HEK293T (cell line): ENCODE measurements around the gene IFNA8.

ENCODE experiments used
- CTCF ChIA-PET: fragments of 350-600 bp; formaldehyde crosslinking; extraction: SDS; loops from one replicate; lab custom pipeline; 2021; ENCODE audit warnings: antibody characterized with exemption, inconsistent platforms; lab: Yijun Ruan, JAX
- POLR2A ChIA-PET: fragments of 350-600 bp; formaldehyde crosslinking; extraction: SDS; loops from one replicate; lab custom pipeline; 2020; ENCODE audit warnings: antibody characterized with exemption, inconsistent platforms; lab: Yijun Ruan, JAX
- DNase-seq: peaks from one replicate; pipeline ENCODE4 v3.0.0; 2012; ENCODE audit warnings: mixed read lengths; ENCODE audit errors: extremely low spot score
- ARNT ChIP-seq: fragments of 450-650 bp; IDR thresholded peaks from 2 replicates; pipeline ENCODE4 v1.6.1; 2017; ENCODE audit warnings: mild to moderate bottlenecking
- BHLHE40 ChIP-seq: fragments of 450-650 bp; IDR thresholded peaks from 2 replicates; pipeline ENCODE4 v1.6.1; 2016; ENCODE audit warnings: mild to moderate bottlenecking, moderate library complexity, borderline replicate concordance
- CTBP1 ChIP-seq: fragments of 450-650 bp; IDR thresholded peaks from 2 replicates; pipeline ENCODE4 v1.6.1; 2016; ENCODE audit warnings: borderline replicate concordance
- ELF4 ChIP-seq: fragments of 450-650 bp; IDR thresholded peaks from 2 replicates; pipeline ENCODE4 v1.6.1; 2017; ENCODE audit warnings: antibody characterized with exemption
- FOXA1 ChIP-seq: fragments of 450-650 bp; IDR thresholded peaks from 2 replicates; pipeline ENCODE4 v1.6.1; 2016; ENCODE audit warnings: mild to moderate bottlenecking
- FOXK2 ChIP-seq: fragments of 450-650 bp; IDR thresholded peaks from 2 replicates; pipeline ENCODE4 v1.6.1; 2016; ENCODE audit warnings: mild to moderate bottlenecking
- FOXM1 ChIP-seq: fragments of 450-650 bp; IDR thresholded peaks from 2 replicates; pipeline ENCODE4 v1.6.1; 2017; ENCODE audit warnings: mild to moderate bottlenecking, borderline replicate concordance
- HDGF ChIP-seq: fragments of 450-650 bp; IDR thresholded peaks from 2 replicates; pipeline ENCODE4 v1.6.1; 2017; ENCODE audit warnings: antibody characterized with exemption, borderline replicate concordance
- L3MBTL2 ChIP-seq: fragments of 450-650 bp; conservative IDR thresholded peaks from 2 replicates; pipeline ENCODE4 v1.6.1; 2016; ENCODE audit warnings: mild to moderate bottlenecking
- LEF1 ChIP-seq: fragments of 450-650 bp; IDR thresholded peaks from 2 replicates; pipeline ENCODE4 v1.6.1; 2017; ENCODE audit warnings: mild to moderate bottlenecking, borderline replicate concordance
- NFRKB ChIP-seq: fragments of 450-650 bp; IDR thresholded peaks from 2 replicates; pipeline ENCODE4 v1.6.1; 2016; ENCODE audit warnings: mild to moderate bottlenecking, moderate library complexity
- SP1 ChIP-seq: fragments of 450-650 bp; IDR thresholded peaks from 2 replicates; pipeline ENCODE4 v1.6.1; 2017
- SUZ12 ChIP-seq: fragments of 450-650 bp; IDR thresholded peaks from 2 replicates; pipeline ENCODE4 v1.6.1; 2016; ENCODE audit warnings: mild to moderate bottlenecking
- TARDBP ChIP-seq: fragments of 450-650 bp; IDR thresholded peaks from 2 replicates; pipeline ENCODE4 v1.6.1; 2016
- ZNF384 ChIP-seq: fragments of 450-650 bp; IDR thresholded peaks from 2 replicates; pipeline ENCODE4 v1.6.1; 2016
- TF ChIP-seq, protein P1 (sequence below): fragments of 450-650 bp; IDR thresholded peaks from 2 replicates; pipeline ENCODE4 v1.6.1; 2016

IFNA8 gene

DNA sequence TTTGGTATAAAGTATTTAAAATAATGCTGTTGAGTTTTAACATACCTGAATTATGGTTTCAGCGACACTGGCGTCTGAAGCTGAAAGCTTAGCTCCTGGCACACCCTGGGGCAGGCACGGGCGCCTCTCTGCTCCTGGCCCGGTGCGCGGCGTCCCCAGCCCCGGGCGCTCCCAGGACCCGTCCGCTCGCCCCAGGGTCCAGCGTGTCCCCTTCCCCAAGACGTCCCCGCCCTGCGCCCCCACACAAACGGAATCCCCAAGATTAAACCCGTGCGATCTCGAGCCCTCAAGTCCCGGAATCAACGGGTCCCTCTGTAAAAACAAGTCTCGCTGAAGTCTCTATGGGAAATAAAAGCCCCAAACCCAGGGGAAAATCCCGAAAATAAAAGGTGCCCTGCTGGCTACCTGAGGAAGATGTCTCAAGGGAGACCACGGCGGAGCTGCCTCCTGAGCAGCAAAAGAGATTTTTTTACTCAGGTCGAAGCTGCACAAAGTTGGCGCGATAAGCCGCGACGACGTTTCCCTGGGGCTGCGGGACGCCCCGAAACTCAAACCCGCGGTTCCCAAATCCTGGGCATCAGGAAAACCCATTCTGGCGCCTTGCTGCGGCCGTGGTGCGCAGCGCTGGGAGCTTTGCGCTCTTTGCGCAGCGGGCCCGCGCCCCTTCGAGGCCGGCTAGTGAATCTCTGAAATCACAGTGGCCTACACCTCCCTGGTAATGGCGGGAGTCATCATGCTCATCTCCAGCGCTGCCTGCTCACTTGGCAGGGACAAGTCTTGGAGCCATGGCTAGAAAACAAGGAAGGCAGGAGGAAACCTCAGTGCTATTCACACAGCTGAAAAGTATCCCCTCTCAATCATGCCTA is 6.3 kb upstream of the IFNA8 start:
- ChIA-PET CTCF (interaction anchor here (0.6 to 1.5 kb wide), 6 partner anchors 10 to 207 kb away, joined by 3 to 5 read pairs (median 4); no protein-coding TSS in a partner anchor), POLR2A (interaction anchor here (0.8 kb wide), 1 partner anchor 68 kb away, joined by 3 read pairs; the partner anchor contains the start of gene KLHL9)
- TF ChIP-seq TARDBP (no peak), L3MBTL2 (peak; percentile 54; the same call in 1 of the 2 replicates)
- DNase-seq, result peak; percentile 71

DNA sequence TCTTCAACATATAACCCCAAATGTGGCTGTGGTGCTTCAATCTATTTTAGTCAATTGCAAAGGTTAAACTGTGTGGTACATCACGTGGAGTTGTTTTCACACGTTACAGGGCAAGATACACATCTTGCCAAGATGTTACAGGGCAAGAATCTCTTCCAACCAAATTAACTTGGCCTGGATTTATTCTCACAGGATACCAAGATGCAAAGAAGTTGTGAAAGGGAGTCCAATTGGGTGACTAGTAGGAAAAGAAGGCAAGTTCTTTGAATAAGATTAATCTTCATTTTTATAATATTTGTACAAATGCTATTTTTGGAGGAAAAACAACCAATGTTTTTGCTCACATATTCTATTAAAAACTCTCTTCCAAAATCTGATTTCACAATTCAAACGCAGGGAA is 4.8 kb upstream of the IFNA8 start:
- CTCF ChIA-PET, result no interaction called here
- DNase-seq, result no peak
- TF ChIP-seq SP1 (no peak), FOXA1 (no peak), SUZ12 (no peak), LEF1 (no peak), ELF4 (no peak), FOXK2 (no peak)
- TF ChIP-seq, protein P1, sequence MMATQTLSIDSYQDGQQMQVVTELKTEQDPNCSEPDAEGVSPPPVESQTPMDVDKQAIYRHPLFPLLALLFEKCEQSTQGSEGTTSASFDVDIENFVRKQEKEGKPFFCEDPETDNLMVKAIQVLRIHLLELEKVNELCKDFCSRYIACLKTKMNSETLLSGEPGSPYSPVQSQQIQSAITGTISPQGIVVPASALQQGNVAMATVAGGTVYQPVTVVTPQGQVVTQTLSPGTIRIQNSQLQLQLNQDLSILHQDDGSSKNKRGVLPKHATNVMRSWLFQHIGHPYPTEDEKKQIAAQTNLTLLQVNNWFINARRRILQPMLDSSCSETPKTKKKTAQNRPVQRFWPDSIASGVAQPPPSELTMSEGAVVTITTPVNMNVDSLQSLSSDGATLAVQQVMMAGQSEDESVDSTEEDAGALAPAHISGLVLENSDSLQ, result no peak
- POLR2A ChIA-PET, result no interaction called here

DNA sequence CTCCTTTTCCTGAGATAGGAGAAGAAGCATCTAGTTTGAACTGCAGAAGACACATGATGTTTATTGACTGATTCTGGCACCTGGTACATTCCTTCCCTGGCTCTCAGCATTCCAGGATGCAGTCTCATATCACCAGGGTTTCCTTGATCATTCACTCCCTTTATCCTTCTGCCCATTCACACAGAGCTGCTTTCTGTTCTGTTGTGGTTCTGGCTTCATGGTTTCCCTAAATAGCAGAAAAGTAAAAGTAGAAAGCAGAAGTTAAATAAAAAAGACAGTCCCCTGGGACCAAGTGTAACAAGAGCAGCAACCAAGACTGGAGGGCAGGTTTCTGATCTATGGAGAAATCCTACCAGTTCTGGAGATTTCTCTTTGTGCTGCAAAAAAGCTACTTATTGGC is 3.2 kb downstream of the IFNA8 start:
- no peak for DNase-seq
- POLR2A ChIA-PET, result no interaction called here
- TF ChIP-seq ARNT, result no peak
- no peak for TF ChIP-seq HDGF
- no peak for TF ChIP-seq ELF4
- TF ChIP-seq ZNF384, result no peak
- TF ChIP-seq FOXK2, result no peak
- TF ChIP-seq TARDBP, result no peak
- no peak for TF ChIP-seq FOXM1
- TF ChIP-seq SUZ12, result no peak
- TF ChIP-seq LEF1, result no peak
- TF ChIP-seq L3MBTL2, result no peak
- no peak for TF ChIP-seq CTBP1
- TF ChIP-seq BHLHE40, result no peak
- TF ChIP-seq SP1, result no peak
- no peak for TF ChIP-seq NFRKB
- no peak for TF ChIP-seq FOXA1
- CTCF ChIA-PET, result no interaction called here

DNA sequence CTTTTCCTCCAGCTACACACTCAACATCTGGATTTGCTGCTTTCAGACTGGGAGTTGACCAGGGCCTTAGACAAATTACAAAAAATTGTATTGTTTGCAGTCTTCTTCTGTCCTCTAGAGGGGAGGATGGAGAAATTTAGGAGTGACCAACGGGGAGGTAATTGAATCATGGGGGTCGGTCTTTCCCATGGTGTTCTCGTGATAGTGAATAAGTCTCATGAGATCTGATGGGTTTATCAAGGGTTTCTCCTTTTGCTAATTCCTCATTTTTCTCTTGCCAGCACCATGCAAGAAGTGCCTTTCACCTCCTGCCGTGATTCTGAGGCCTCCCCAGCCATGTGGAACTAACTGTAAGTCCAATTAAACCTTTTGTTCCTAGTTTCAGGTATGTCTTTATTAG is 4.2 kb downstream of the IFNA8 start:
- TF ChIP-seq FOXK2 (no peak), CTBP1 (no peak), ELF4 (no peak), TARDBP (no peak), FOXM1 (no peak), ZNF384 (no peak), LEF1 (no peak), SP1 (no peak), SUZ12 (no peak), HDGF (no peak), NFRKB (no peak), BHLHE40 (no peak), ARNT (no peak)
- TF ChIP-seq, protein P1, result no peak
- no peak for DNase-seq
- POLR2A ChIA-PET, result no interaction called here
- CTCF ChIA-PET, result no interaction called here

DNA sequence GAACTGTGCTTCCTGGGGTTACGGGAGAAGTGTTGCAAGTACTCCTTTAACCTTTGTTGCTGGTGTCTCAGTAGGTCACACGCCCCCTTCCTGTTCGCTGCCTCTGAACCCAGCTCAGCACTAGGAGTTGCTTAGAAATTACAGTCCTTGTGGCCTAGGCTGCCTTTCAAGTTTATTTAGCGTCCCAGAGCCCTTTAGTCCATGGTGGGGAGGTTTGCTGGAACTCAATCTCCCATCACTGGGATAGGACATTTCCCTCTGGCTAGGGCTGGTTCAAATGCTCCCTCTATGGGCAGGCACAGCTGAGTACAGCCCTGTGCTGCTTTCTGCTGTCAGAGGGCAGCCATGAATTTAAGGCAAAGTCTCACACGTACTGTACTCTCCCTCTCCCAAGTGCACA is 4.7 kb downstream of the IFNA8 start:
- peak; percentile 31 for DNase-seq
- POLR2A ChIA-PET, result no interaction called here
- TF ChIP-seq FOXK2 (no peak), BHLHE40 (no peak), SUZ12 (no peak), L3MBTL2 (no peak), SP1 (no peak), NFRKB (no peak), HDGF (no peak), ELF4 (no peak), ZNF384 (no peak), ARNT (no peak), FOXM1 (no peak), LEF1 (no peak), TARDBP (no peak), CTBP1 (no peak), FOXA1 (no peak)
- TF ChIP-seq, protein P1, result no peak
- CTCF ChIA-PET, result no interaction called here

DNA sequence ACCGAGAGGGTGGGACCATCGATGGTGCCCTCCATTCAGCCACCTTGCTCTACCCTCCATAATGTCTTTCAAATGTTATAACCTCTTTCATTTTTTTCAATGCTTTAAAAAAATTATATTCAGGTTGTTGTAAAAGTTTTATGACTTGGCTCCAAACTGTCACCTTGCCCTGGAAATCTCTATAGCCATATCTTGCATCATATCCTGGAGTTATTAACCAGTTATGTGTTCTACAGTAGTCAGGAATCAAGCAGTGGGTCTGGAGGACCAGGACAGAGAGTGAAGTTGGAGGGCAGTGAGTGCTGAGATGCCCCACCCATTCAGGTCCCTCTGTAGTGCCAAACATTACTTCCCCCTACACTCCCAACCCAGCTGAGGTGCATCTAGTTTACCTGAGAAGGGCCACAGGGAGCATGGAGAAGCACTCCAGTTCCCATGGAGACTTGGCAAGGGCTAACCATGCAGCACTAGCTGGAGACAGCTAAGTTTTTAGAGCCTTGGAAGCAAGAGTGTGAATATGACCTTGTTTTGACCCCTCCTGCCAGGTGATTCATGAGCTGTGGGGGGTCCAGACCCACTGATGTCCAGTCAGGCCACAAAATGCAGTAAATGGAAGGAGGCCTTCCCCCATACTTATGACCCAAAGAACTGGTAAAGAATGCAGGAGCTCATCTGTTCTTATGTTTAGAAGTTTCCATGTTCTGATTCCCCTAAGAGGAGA is 5.5 kb downstream of the IFNA8 start:
- ChIA-PET POLR2A (no interaction called here), CTCF (interaction anchor here (0.8 kb wide), 1 partner anchor 41 kb away, joined by 3 read pairs; no protein-coding TSS in a partner anchor)
- TF ChIP-seq FOXA1 (no peak), SP1 (no peak), SUZ12 (no peak), CTBP1 (no peak), TARDBP (no peak), FOXK2 (no peak), ARNT (no peak), LEF1 (no peak), NFRKB (no peak)
- TF ChIP-seq, protein P1, result no peak
- no peak for DNase-seq
